KBM-7 (cell line): ENCODE measurements around the gene DAP3.
"Not testable (repeated sequence)": the region's sequence is repeated elsewhere in the genome, so short reads cannot be mapped to it uniquely, and the experiment has no call there.

Source experiments
- DNase-seq: peaks from one replicate; pipeline ENCODE4 v3.0.0-alpha.2; 2015
- in situ Hi-C: fragments of 300-500 bp; cut with MboI; formaldehyde crosslinking; loops from 2 replicates; pipeline ENCODE4 v1.14.3; 2020; ENCODE audit warnings: low sequenced_read_pairs, low pct_unique_long_range_greater_than_20kb, mixed read lengths

The DAP3 gene

GRCh38 chr1:155712636-155713035, 23.7 kb downstream of the DAP3 start:
- DNase-seq, result peak; percentile 32
- in situ Hi-C loops, result not testable (repeated sequence)

- in situ Hi-C loops, result no loop called here
Observed at GRCh38 chr1:155713075-155713474, 24.2 kb downstream of the DAP3 start.

GRCh38 chr1:155715056-155715455, 26.2 kb downstream of the DAP3 start:
- in situ Hi-C loops, DNase-seq: not testable (repeated sequence)

More at GRCh38 chr1:155713075-155713474, 24.2 kb downstream of the DAP3 start:
- DNase-seq, result no peak

GRCh38 chr1:155715777-155716176, 26.9 kb downstream of the DAP3 start:
- in situ Hi-C loops, result no loop called here

GRCh38 chr1:155717041-155717440, 28.1 kb downstream of the DAP3 start:
- DNase-seq, result no peak
- in situ Hi-C loops, result no loop called here

More at GRCh38 chr1:155715777-155716176, 26.9 kb downstream of the DAP3 start:
- DNase-seq, result no peak

GRCh38 chr1:155718524-155719115, 29.7 kb downstream of the DAP3 start:
- DNase-seq, in situ Hi-C loops: not testable (repeated sequence)

- in situ Hi-C loops, result no loop called here
- no peak for DNase-seq
Observed at GRCh38 chr1:155719703-155720102, 30.8 kb downstream of the DAP3 start.

GRCh38 chr1:155725142-155725541, 36.3 kb downstream of the DAP3 start:
- in situ Hi-C loops, result no loop called here
- DNase-seq, result no peak

GRCh38 chr1:155729031-155729898, 40.4 kb downstream of the DAP3 start:
- in situ Hi-C loops, result no loop called here
- peak; percentile 64 for DNase-seq

- in situ Hi-C loops, result no loop called here
- no peak for DNase-seq
Observed at GRCh38 chr1:155740995-155741394, 52.1 kb downstream of the DAP3 start.

- no peak for DNase-seq
- in situ Hi-C loops, result no loop called here
Observed at GRCh38 chr1:155741908-155742307, 53.0 kb downstream of the DAP3 start.

- in situ Hi-C loops, result no loop called here
- no peak for DNase-seq
Observed at GRCh38 chr1:155744711-155745283, 55.9 kb downstream of the DAP3 start.

- in situ Hi-C loops, result not testable (repeated sequence)
- peak; percentile 98 for DNase-seq
Observed at GRCh38 chr1:155745284-155746228, 56.7 kb downstream of the DAP3 start.

- DNase-seq, in situ Hi-C loops: not testable (repeated sequence)
Observed at GRCh38 chr1:155747586-155747985, 58.7 kb downstream of the DAP3 start.

- DNase-seq, in situ Hi-C loops: not testable (repeated sequence)
Observed at GRCh38 chr1:155748141-155748540, 59.2 kb downstream of the DAP3 start.

GRCh38 chr1:155759017-155759416, 70.1 kb downstream of the DAP3 start:
- in situ Hi-C loops, result not testable (repeated sequence)

GRCh38 chr1:155759966-155760630, 71.2 kb downstream of the DAP3 start:
- in situ Hi-C loops, result no loop called here
- DNase-seq, result no peak

More at GRCh38 chr1:155759017-155759416, 70.1 kb downstream of the DAP3 start:
- DNase-seq, result not testable (repeated sequence)

- in situ Hi-C loops, result no loop called here
- no peak for DNase-seq
Observed at GRCh38 chr1:155760751-155761475, 72.0 kb downstream of the DAP3 start.
